Middle frontal gyrus (tissue), 1 donor: ENCODE measurements around the gene PHETA1.
"Not testable (repeated sequence)": the region's sequence is repeated elsewhere in the genome, so short reads cannot be mapped to it uniquely, and the experiment has no call there.

Experiments used
- DNase-seq: peaks from one replicate; pipeline ENCODE4 v3.0.0-alpha.2; 2015; ENCODE audit warnings: low spot score; ENCODE audit errors: extremely low spot score

The PHETA1 gene

GRCh38 chr12:111351026-111351425 lies 17.9 kb downstream of the PHETA1 start:
- no peak for DNase-seq

GRCh38 chr12:111349748-111350520 lies 19.0 kb downstream of the PHETA1 start:
- DNase-seq, result no peak

- DNase-seq, result no peak
Measured at GRCh38 chr12:111349101-111349747, 19.7 kb downstream of the PHETA1 start.

GRCh38 chr12:111347891-111348644 lies 20.8 kb downstream of the PHETA1 start:
- DNase-seq, result no peak

GRCh38 chr12:111344254-111344875 lies 24.5 kb downstream of the PHETA1 start:
- no peak for DNase-seq

GRCh38 chr12:111343181-111343580 lies 25.7 kb downstream of the PHETA1 start:
- no peak for DNase-seq

GRCh38 chr12:111342376-111342775 lies 26.5 kb downstream of the PHETA1 start:
- DNase-seq, result no peak

- no peak for DNase-seq
Measured at GRCh38 chr12:111341426-111342065, 27.3 kb downstream of the PHETA1 start.

- DNase-seq, result not testable (repeated sequence)
Measured at GRCh38 chr12:111340680-111341079, 28.2 kb downstream of the PHETA1 start.

- DNase-seq, result no peak
Measured at GRCh38 chr12:111340231-111340630, 28.7 kb downstream of the PHETA1 start.

- no peak for DNase-seq
Measured at GRCh38 chr12:111339321-111339938, 29.5 kb downstream of the PHETA1 start.

- no peak for DNase-seq
Measured at GRCh38 chr12:111338096-111338495, 30.8 kb downstream of the PHETA1 start.

- no peak for DNase-seq
Measured at GRCh38 chr12:111337371-111337770, 31.5 kb downstream of the PHETA1 start.

GRCh38 chr12:111336411-111336810 lies 32.5 kb downstream of the PHETA1 start:
- DNase-seq, result not testable (repeated sequence)

- no peak for DNase-seq
Measured at GRCh38 chr12:111335811-111336210, 33.1 kb downstream of the PHETA1 start.

- DNase-seq, result not testable (repeated sequence)
Measured at GRCh38 chr12:111335301-111335700, 33.6 kb downstream of the PHETA1 start.

- no peak for DNase-seq
Measured at GRCh38 chr12:111334393-111334915, 34.4 kb downstream of the PHETA1 start.

- DNase-seq, result no peak
Measured at GRCh38 chr12:111330800-111331752, 37.8 kb downstream of the PHETA1 start.

- DNase-seq, result no peak
Measured at GRCh38 chr12:111328138-111328537, 40.8 kb downstream of the PHETA1 start.
